Stimulated activated CD4-positive, alpha-beta T cell treated with anti-CD3 and anti-CD28 coated beads, Interleukin-2, amount 100 ng/mL, for 24 hours (primary cell): ENCODE measurements around the gene TMEM135.

Experiments
- DNase-seq, 2 donors: peaks; one replicate each; pipeline ENCODE4 v3.0.0-alpha.2; 2020

The TMEM135 gene

GRCh38 chr11:87201376-87201775 is 163.6 kb downstream of the TMEM135 start:
- no peak for DNase-seq

DNA sequence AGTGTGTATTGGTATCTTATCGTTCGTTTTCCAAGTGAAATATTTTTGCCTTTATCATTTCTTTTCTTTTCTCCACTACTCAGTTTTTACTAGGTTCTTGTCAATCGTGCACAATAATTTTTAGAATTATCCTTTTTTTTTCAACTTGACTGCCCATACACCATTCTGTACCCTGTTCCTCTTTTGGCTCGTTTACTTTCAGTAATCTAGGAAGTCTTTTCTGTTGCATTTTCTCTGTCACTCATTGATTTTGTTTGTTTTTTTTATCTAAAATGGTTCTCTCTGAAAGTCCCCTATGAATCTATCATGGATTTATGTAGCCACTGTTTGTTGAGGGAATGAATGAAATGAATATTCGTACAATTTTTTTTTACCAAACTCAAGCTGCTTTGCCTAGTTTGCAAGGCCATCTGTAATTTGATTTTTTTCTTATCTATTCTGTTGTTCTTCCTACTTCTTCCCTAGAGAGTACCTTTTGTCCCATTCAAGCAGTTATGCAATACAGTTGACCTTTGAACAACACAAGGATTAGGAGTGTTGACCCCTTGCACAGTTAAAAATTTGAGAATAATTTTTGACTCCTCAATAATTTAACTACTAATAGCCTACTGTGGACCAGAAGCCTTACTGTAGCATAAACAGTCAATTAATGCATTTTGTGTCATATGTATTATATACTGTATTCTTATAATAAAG is 166.3 kb downstream of the TMEM135 start:
- no peak for DNase-seq

- DNase-seq, result no peak
Measured at GRCh38 chr11:87212891-87213290, 175.2 kb downstream of the TMEM135 start.

DNA sequence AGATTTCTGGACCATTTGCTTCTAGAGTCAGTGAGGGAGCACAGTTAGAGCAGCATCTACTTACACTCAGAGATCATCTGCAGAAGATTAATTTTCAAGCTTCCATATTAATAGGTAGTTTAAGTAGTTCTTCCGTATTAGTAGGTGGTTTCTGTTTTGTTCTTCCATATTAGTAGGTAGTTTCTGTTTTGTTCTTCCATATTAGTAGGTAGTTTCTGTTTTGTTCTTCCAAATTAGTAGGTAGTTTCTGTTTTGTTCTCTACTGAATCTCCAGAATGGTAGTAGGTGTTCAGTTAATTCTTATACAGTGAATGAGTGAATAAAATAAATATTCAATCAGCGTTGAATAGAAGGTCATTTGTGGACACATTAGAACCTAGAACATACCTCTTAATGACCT is 175.7 kb downstream of the TMEM135 start:
- no peak for DNase-seq

DNA sequence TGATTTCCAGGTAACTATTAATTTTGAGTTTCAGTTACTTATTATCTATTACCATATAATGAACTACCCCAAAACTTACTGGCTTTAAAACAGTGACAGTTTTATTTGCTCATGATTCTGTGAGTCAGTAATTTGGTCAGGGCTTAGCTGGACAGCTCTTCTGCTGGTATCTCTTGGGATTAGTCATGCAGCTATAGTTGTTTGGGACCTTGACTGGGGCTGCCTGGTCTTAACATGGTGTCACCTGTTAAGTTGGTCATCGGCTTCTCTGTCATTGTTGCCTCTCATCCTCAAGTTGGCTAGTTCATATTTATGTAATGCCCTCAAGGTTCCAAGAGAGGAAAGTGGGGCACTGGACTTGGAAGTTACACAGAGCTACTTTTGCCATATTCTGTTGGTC is 177.5 kb downstream of the TMEM135 start:
- no peak for DNase-seq

DNA sequence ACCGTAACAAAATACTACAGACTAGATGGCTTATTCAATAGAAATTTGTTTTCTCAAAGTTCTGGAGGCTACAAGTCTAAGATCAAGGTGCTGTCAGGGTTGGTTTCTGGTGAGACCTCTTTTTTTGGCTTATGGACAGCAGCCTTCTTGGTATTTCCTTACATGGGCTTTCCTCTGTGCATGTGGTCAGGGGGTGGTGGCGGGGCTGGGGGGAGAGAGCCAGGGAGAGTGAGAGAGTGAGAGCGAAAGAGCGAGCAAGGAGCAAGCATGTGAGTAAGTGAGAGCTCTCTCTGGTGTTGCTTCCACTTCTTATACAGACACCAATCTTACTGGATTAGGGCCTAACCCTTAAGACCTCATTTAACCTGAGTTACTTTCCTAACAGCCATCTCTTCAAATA is 181.5 kb downstream of the TMEM135 start:
- DNase-seq, result no peak

DNA sequence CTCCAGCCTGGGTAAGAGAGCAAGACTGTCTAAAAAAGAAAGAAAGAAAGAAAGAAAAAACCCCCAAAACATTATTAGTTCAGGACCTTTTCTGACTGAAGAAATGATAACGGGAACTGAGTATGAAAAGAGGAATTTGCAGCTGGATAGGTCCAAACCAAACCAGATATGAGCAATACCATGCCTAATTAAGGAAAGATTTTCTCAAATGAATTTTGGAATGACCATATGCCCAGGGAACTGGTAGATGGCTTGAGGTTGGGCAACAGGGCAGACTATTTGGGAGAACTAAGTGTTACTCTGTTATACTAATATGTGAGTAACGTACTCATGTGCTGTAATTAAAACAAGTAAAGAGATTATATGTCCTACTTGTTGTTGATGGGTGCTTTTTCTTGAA is 186.1 kb downstream of the TMEM135 start:
- no peak for DNase-seq

GRCh38 chr11:87224486-87224885 is 186.8 kb downstream of the TMEM135 start:
- DNase-seq, result no peak

GRCh38 chr11:87228820-87229219 is 191.1 kb downstream of the TMEM135 start:
- no peak for DNase-seq

DNA sequence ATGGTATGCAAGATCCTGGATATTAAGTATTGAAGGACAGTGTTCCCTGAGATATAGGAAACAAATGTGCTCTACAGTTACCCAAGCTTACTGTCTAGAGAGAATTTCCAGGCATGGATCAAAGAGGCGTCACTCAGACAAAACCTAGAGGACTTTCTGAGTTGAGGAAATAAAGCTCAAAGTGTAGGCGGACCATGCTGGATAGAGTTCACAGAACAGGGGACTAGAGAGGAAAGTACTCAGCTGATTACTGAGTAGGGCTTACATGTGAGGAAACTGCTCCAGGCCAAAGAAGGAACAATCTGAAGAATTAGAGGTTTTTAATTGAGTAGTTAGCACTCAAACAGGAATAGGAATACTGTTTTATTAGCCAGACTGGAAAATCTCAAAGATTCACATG is 193.3 kb downstream of the TMEM135 start:
- no peak for DNase-seq

DNA sequence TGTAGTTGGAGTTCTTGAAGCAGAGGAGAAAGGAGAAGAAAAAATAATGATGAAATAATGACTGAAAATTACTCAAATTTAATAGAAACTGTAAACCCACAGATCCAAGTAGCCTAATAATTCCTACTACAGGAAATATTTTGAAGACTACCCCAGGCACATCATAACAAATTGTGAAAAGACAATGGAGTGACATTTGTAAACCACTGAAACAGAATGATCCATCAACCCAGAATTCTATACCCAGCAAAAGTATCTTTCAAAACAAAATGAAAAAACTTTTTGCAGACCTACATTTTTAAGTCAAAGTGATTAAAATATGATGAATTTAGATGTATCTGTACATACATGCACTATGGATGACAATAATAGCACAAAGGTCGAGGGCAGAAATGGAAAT is 194.6 kb downstream of the TMEM135 start:
- DNase-seq, result no peak

DNA sequence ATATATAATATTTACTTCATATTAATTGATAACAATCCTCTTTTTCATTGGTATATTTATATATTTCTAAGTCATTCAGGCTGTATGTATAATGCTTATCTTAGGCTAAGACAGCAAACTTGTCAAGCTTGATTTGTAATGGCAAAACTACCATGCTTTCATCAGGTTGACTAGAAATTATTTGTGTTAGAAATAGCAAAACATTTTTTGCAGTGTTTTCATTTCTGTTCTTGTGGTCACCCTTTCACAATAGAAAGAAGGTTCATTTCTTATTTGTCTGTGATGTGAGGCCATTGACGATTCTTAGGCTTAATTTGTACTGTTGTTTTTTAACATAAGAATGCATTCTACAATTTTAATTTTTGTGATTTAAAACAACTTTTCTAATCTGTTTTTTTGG is 197.6 kb downstream of the TMEM135 start:
- no peak for DNase-seq

- no peak for DNase-seq
Measured at GRCh38 chr11:87236368-87236767, 198.6 kb downstream of the TMEM135 start.

- DNase-seq, result no peak
Measured at GRCh38 chr11:87239001-87239400, 201.3 kb downstream of the TMEM135 start.

DNA sequence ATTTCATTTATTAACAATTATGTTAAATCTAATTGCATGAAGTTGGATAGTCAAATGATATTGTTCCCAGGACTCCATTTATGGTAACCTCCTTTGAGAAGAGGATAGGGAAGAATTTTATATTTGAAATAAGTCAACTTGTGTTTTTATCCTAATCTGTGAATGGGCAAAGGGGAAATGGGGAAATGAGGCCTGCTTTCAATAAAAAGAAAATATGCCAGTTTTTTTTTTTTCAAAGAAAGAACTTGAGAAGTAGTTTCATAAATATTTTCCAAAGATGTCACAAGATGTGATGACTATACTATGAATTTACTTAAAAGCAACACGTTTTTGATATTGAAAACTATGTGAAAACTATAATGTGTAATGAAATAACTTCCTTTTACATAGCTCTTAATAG is 201.8 kb downstream of the TMEM135 start:
- no peak for DNase-seq

DNA sequence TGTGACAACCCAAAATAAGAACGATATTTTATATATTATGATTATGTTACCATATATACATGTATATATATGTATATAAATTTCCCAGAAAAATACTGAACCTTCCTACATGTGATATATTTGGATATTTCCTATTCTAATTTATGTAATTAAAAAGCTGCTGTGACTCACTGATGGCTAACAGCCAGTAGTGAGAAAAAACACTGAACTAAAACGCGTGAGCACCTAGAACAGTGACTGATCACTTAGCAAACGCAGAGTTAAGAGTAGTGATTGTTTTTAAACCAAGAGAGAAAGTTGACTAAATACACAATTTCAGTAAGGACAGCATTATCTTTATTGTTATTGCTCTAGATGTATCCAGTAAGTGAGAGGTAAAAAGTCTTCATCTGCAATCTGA is 213.8 kb downstream of the TMEM135 start:
- no peak for DNase-seq

DNA sequence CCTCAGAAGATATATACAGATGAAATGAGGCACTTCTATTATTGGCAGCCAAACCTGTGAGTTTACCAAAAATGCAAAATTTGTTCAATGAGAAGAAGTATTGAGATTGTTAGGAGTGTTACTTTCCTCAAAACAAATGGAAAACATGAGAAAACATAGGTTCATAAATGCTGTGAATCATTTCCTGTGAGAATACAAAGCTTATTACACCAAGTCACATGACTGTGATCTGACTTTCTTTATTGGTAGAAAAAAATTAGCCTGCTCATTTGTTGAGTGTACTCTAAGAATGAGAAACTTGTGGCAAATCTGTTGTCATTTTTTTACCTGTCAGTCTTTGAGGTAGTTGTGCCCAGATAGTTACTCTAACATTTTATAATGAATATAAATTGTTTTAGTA is 215.1 kb downstream of the TMEM135 start:
- DNase-seq, result no peak

- no peak for DNase-seq
Measured at GRCh38 chr11:87254562-87254961, 216.8 kb downstream of the TMEM135 start.

DNA sequence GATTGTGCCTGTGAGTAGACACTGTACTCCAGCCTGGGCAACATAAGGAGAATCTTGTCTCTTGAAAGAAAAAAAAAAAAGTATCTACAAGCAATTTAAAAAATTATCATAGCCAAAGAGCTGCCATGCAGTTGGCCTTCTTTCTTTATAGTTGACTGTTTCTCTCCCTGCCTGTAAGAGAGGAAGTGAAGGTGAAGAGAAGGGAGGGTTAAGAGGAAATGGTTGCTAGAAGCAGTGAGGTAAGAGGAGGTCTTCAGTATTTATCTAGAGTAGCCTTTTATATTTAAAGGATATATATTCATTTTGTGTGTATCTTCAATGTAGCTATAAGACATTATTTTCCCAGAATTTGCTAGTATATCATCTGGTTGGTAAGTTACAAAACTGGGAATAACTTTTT is 217.9 kb downstream of the TMEM135 start:
- DNase-seq, result no peak

GRCh38 chr11:87256694-87257340 is 219.1 kb downstream of the TMEM135 start:
- no peak for DNase-seq

GRCh38 chr11:87258171-87258833 is 220.6 kb downstream of the TMEM135 start:
- no peak for DNase-seq

GRCh38 chr11:87259736-87260135 is 222.0 kb downstream of the TMEM135 start:
- DNase-seq, result no peak

DNA sequence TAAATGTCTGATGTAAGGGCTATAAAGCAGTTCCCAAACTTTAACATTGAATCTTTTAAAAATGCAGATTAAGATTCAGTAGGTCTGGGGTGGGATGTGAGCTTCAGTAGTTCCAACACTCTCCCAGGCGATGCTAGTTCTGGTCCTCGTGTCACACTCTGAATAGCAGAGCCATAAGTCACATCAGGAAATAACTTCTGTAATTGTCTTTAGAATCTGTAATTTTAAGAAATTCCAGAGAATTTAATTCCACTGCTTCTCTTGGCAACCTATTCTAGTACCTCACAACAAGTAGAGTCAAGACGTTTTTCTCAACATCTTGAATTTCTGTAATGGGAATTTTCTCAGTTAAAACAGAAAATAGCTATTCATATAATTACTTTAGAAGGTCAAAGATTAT is 223.1 kb downstream of the TMEM135 start:
- no peak for DNase-seq

GRCh38 chr11:87263264-87263838 is 225.6 kb downstream of the TMEM135 start:
- no peak for DNase-seq
